Mucosa of stomach (tissue), 1 donor: ENCODE data around the gene SRSF11.

Experiments used
- H3K27me3 ChIP-seq: one replicate; pipeline ENCODE4 v1.7.0; 2013; ENCODE audit warnings: mild to moderate bottlenecking, low read length; ENCODE audit not compliant: control insufficient read depth, insufficient read depth
- H3K36me3 ChIP-seq: one replicate; pipeline ENCODE4 v1.7.0; 2013; ENCODE audit warnings: low read length; ENCODE audit not compliant: control insufficient read depth, insufficient read depth
- H3K4me1 ChIP-seq: one replicate; pipeline ENCODE4 v1.7.0; 2013; ENCODE audit warnings: mild to moderate bottlenecking, low read length; ENCODE audit not compliant: control insufficient read depth, insufficient read depth
- H3K4me3 ChIP-seq: one replicate; pipeline ENCODE4 v1.7.0; 2013; ENCODE audit warnings: low read length
- H3K9ac ChIP-seq: one replicate; pipeline ENCODE4 v1.7.0; 2013; ENCODE audit warnings: mild to moderate bottlenecking, low read length, moderate library complexity
- H3K9me3 ChIP-seq: one replicate; pipeline ENCODE4 v1.7.0; 2013; ENCODE audit warnings: mild to moderate bottlenecking, low read length, moderate library complexity; ENCODE audit not compliant: control insufficient read depth
- donor health status: Pancreatic carcinoma.

SRSF11 gene

GRCh38 chr1:70227439-70227838, 6.3 kb downstream of the SRSF11 start:
- no peaks in the 10 kb centered on the region for H3K9me3 ChIP-seq
- H3K9ac ChIP-seq = no peak overlapping the region
- H3K4me1 ChIP-seq = no peaks in the 10 kb centered on the region
- no peak overlapping the region for H3K4me3 ChIP-seq
- no peaks in the 10 kb centered on the region for H3K36me3 ChIP-seq
- no peaks in the 10 kb centered on the region for H3K27me3 ChIP-seq

- H3K4me3 ChIP-seq = no peak overlapping the region
- H3K27me3 ChIP-seq = no peaks in the 10 kb centered on the region
- H3K9me3 ChIP-seq = no peaks in the 10 kb centered on the region
- no peaks in the 10 kb centered on the region for H3K4me1 ChIP-seq
- no peak overlapping the region for H3K9ac ChIP-seq
- H3K36me3 ChIP-seq = no peaks in the 10 kb centered on the region
Measured at GRCh38 chr1:70228670-70229069, 7.5 kb downstream of the SRSF11 start.

GRCh38 chr1:70231475-70231874, 10.3 kb downstream of the SRSF11 start:
- no peaks in the 10 kb centered on the region for H3K36me3 ChIP-seq
- H3K4me3 ChIP-seq = no peak overlapping the region
- no peaks in the 10 kb centered on the region for H3K27me3 ChIP-seq
- no peaks in the 10 kb centered on the region for H3K9me3 ChIP-seq
- no peak overlapping the region for H3K9ac ChIP-seq
- no peaks in the 10 kb centered on the region for H3K4me1 ChIP-seq

- no peak overlapping the region for H3K4me3 ChIP-seq
- no peaks in the 10 kb centered on the region for H3K4me1 ChIP-seq
- H3K36me3 ChIP-seq = peaks cover 5% of the 10 kb centered on the region
- H3K27me3 ChIP-seq = no peaks in the 10 kb centered on the region
- H3K9me3 ChIP-seq = no peaks in the 10 kb centered on the region
- no peak overlapping the region for H3K9ac ChIP-seq
Measured at GRCh38 chr1:70234733-70235132, 13.6 kb downstream of the SRSF11 start.

- H3K4me1 ChIP-seq = no peaks in the 10 kb centered on the region
- H3K36me3 ChIP-seq = peaks cover 5% of the 10 kb centered on the region
- no peaks in the 10 kb centered on the region for H3K9me3 ChIP-seq
- H3K27me3 ChIP-seq = no peaks in the 10 kb centered on the region
- no peak overlapping the region for H3K9ac ChIP-seq
- H3K4me3 ChIP-seq = no peak overlapping the region
Measured at GRCh38 chr1:70239940-70240339, 18.8 kb downstream of the SRSF11 start.

- no peaks in the 10 kb centered on the region for H3K4me1 ChIP-seq
- no peaks in the 10 kb centered on the region for H3K27me3 ChIP-seq
- no peaks in the 10 kb centered on the region for H3K36me3 ChIP-seq
- no peak overlapping the region for H3K9ac ChIP-seq
- H3K9me3 ChIP-seq = no peaks in the 10 kb centered on the region
- H3K4me3 ChIP-seq = no peak overlapping the region
Measured at GRCh38 chr1:70247122-70247521, 25.9 kb downstream of the SRSF11 start.

- Histone ChIP-seq H3K9me3 (no peaks in the 10 kb centered on the region), H3K9ac (no peak overlapping the region), H3K27me3 (no peaks in the 10 kb centered on the region), H3K4me3 (no peak overlapping the region), H3K36me3 (no peaks in the 10 kb centered on the region), H3K4me1 (no peaks in the 10 kb centered on the region)
Measured at GRCh38 chr1:70247768-70248167, 26.6 kb downstream of the SRSF11 start.

GRCh38 chr1:70248729-70249128, 27.5 kb downstream of the SRSF11 start:
- no peaks in the 10 kb centered on the region for H3K4me1 ChIP-seq
- no peaks in the 10 kb centered on the region for H3K27me3 ChIP-seq
- no peak overlapping the region for H3K4me3 ChIP-seq
- H3K36me3 ChIP-seq = no peaks in the 10 kb centered on the region
- H3K9me3 ChIP-seq = no peaks in the 10 kb centered on the region
- H3K9ac ChIP-seq = no peak overlapping the region

GRCh38 chr1:70256664-70257063, 35.5 kb downstream of the SRSF11 start:
- Histone ChIP-seq H3K4me1 (no peaks in the 10 kb centered on the region), H3K36me3 (no peaks in the 10 kb centered on the region), H3K9me3 (no peaks in the 10 kb centered on the region), H3K4me3 (no peak overlapping the region), H3K9ac (no peak overlapping the region), H3K27me3 (no peaks in the 10 kb centered on the region)

GRCh38 chr1:70264839-70265238, 43.7 kb downstream of the SRSF11 start:
- H3K9ac ChIP-seq = no peak overlapping the region
- H3K4me3 ChIP-seq = no peak overlapping the region
- no peaks in the 10 kb centered on the region for H3K27me3 ChIP-seq
- no peaks in the 10 kb centered on the region for H3K36me3 ChIP-seq
- no peaks in the 10 kb centered on the region for H3K4me1 ChIP-seq
- H3K9me3 ChIP-seq = no peaks in the 10 kb centered on the region

GRCh38 chr1:70265946-70266345, 44.8 kb downstream of the SRSF11 start:
- no peak overlapping the region for H3K9ac ChIP-seq
- H3K9me3 ChIP-seq = no peaks in the 10 kb centered on the region
- no peak overlapping the region for H3K4me3 ChIP-seq
- no peaks in the 10 kb centered on the region for H3K27me3 ChIP-seq
- no peaks in the 10 kb centered on the region for H3K4me1 ChIP-seq
- no peaks in the 10 kb centered on the region for H3K36me3 ChIP-seq

GRCh38 chr1:70277875-70278274, 56.7 kb downstream of the SRSF11 start:
- Histone ChIP-seq H3K4me3 (no peak overlapping the region), H3K27me3 (no peaks in the 10 kb centered on the region), H3K4me1 (no peaks in the 10 kb centered on the region), H3K36me3 (no peaks in the 10 kb centered on the region), H3K9ac (no peak overlapping the region), H3K9me3 (no peaks in the 10 kb centered on the region)

- H3K36me3 ChIP-seq = no peaks in the 10 kb centered on the region
Measured at GRCh38 chr1:70278710-70279109, 57.5 kb downstream of the SRSF11 start.

More at GRCh38 chr1:70278710-70279109, 57.5 kb downstream of the SRSF11 start:
- no peaks in the 10 kb centered on the region for H3K9me3 ChIP-seq
- H3K9ac ChIP-seq = no peak overlapping the region
- no peaks in the 10 kb centered on the region for H3K27me3 ChIP-seq
- H3K4me3 ChIP-seq = no peak overlapping the region
- no peaks in the 10 kb centered on the region for H3K4me1 ChIP-seq
